HFFc6 (cell line): ENCODE data around the gene CPNE4. TPM values are rescaled to one million over a fixed set of nuclear protein-coding genes. Genes with fewer than 3 reads are reported as not detected.

Experiments
- DNase-seq: peaks from one replicate; pipeline ENCODE4 v3.0.0-alpha.2; 2018
- H3K27ac Mint-ChIP-seq: 2 replicates; pipeline ENCODE4 v1.8.0; 2020; ENCODE audit warnings: mild to moderate bottlenecking, mixed read lengths
- H3K27me3 Mint-ChIP-seq: 2 replicates; pipeline ENCODE4 v1.8.0; 2021; ENCODE audit warnings: mild to moderate bottlenecking, moderate library complexity, mixed read lengths; ENCODE audit not compliant: insufficient read depth
- H3K36me3 Mint-ChIP-seq: 2 replicates; pipeline ENCODE4 v1.8.0; 2021; ENCODE audit warnings: low read depth, mixed read lengths
- H3K4me1 Mint-ChIP-seq: 2 replicates; pipeline ENCODE4 v1.8.0; 2020; ENCODE audit warnings: low read depth, mixed read lengths
- H3K4me3 Mint-ChIP-seq: 2 replicates; pipeline ENCODE4 v1.8.0; 2020; ENCODE audit warnings: mild to moderate bottlenecking, moderate library complexity, mixed read lengths
- H3K9me3 Mint-ChIP-seq: 2 replicates; pipeline ENCODE4 v1.8.0; 2020; ENCODE audit warnings: mild to moderate bottlenecking, mixed read lengths
- total RNA-seq, 6 experiments: library from RNA; stranded (reverse); fragmentation: NEBNext Ultra II Directional; extraction: Animal tissue kit (Norgen Biotek cat#: 25700); gene quantifications; 2 replicates in 1 of 6; 3 replicates in 5 of 6; pipeline ENCODE4 v1.2.3, GENCODE V29; 2021
- TF ChIP-seq, protein P1 (sequence below): fragments of 200-600 bp; sonication (generic); IDR thresholded peaks from 2 replicates; pipeline ENCODE4 v1.5.0; 2021; ENCODE audit warnings: antibody characterized with exemption, mild to moderate bottlenecking

Gene CPNE4
- total RNA-seq, 6 experiments from 2014 or later, result not detected

- H3K9me3 Mint-ChIP-seq, result no peaks in the 10 kb centered on the region
Observed at GRCh38 chr3:131849616-131850015, 185.2 kb downstream of the CPNE4 start.

DNA sequence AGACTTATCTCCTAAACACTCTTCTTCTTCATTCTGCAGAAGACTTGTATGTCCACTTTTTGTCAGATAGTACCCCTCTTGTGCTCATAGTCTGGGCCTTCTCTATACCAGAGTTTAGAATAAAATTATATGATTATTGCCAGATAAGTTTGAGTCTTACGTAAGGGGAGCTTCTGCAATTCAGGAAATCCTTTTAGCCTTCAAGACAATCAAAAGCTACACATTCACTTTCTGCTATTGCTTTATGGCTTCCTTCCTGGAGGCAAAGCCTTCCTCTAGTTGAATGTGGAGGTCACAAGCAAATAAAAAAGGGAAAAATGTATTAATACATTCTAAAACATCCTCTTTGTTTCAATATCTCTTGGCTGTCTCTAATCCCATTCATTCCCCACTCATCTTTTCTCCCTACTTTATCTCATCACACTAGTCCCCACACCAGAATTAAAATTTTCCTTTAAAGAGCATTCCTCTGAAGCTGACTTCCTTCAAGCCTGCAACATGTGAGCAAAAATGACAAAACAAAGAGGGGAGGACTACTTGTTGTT, 186.8 kb downstream of the CPNE4 start:
- H3K27ac Mint-ChIP-seq, result no peak overlapping the region
- H3K36me3 Mint-ChIP-seq, result no peaks in the 10 kb centered on the region
- TF ChIP-seq, protein P1, sequence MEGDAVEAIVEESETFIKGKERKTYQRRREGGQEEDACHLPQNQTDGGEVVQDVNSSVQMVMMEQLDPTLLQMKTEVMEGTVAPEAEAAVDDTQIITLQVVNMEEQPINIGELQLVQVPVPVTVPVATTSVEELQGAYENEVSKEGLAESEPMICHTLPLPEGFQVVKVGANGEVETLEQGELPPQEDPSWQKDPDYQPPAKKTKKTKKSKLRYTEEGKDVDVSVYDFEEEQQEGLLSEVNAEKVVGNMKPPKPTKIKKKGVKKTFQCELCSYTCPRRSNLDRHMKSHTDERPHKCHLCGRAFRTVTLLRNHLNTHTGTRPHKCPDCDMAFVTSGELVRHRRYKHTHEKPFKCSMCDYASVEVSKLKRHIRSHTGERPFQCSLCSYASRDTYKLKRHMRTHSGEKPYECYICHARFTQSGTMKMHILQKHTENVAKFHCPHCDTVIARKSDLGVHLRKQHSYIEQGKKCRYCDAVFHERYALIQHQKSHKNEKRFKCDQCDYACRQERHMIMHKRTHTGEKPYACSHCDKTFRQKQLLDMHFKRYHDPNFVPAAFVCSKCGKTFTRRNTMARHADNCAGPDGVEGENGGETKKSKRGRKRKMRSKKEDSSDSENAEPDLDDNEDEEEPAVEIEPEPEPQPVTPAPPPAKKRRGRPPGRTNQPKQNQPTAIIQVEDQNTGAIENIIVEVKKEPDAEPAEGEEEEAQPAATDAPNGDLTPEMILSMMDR, result no peak
- H3K27me3 Mint-ChIP-seq, result no peaks in the 10 kb centered on the region; the same call in 1 of the 2 replicates
- H3K4me1 Mint-ChIP-seq, result no peaks in the 10 kb centered on the region
- no peak overlapping the region for H3K4me3 Mint-ChIP-seq
- no peaks in the 10 kb centered on the region for H3K9me3 Mint-ChIP-seq
- no peak for DNase-seq

More at GRCh38 chr3:131849616-131850015, 185.2 kb downstream of the CPNE4 start:
- H3K4me1 Mint-ChIP-seq, result no peaks in the 10 kb centered on the region
- no peak overlapping the region for H3K4me3 Mint-ChIP-seq
- H3K27ac Mint-ChIP-seq, result no peak overlapping the region
- no peaks in the 10 kb centered on the region for H3K36me3 Mint-ChIP-seq
- TF ChIP-seq, protein P1, result no peak
- DNase-seq, result no peak
- H3K27me3 Mint-ChIP-seq, result no peaks in the 10 kb centered on the region; the same call in 1 of the 2 replicates

- no peak for DNase-seq
- H3K36me3 Mint-ChIP-seq, result no peaks in the 10 kb centered on the region
- no peak overlapping the region for H3K27ac Mint-ChIP-seq
- H3K27me3 Mint-ChIP-seq, result no peaks in the 10 kb centered on the region; the same call in 1 of the 2 replicates
- H3K4me3 Mint-ChIP-seq, result no peak overlapping the region
- TF ChIP-seq, protein P1, result no peak
- H3K9me3 Mint-ChIP-seq, result no peaks in the 10 kb centered on the region; the same call in 1 of the 2 replicates
- H3K4me1 Mint-ChIP-seq, result no peaks in the 10 kb centered on the region
Observed at GRCh38 chr3:131846296-131846924, 188.4 kb downstream of the CPNE4 start.

DNA sequence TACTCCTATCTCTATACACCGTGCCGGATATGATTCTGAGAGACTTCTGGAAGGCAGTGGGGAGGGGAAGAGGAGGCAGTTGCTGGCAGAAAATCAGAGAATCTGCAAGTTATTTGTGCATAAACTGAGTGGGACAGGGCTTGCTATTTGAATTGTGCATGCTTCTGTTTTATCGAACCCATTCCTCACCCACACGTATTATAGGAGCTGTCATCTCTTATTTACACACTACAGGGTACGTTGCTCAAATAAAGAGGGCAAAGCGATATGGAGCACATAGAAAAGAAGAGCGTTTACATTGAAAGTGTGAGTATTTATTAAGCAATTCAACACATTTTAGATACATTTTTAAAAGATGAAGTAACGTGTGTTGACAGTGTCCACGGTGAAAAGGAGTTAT, 191.6 kb downstream of the CPNE4 start:
- Mint-ChIP-seq H3K27me3 (no peaks in the 10 kb centered on the region; the same call in 1 of the 2 replicates), H3K36me3 (no peaks in the 10 kb centered on the region), H3K27ac (no peak overlapping the region), H3K4me3 (no peak overlapping the region), H3K4me1 (no peaks in the 10 kb centered on the region; the same call in 1 of the 2 replicates), H3K9me3 (no peaks in the 10 kb centered on the region; the same call in 1 of the 2 replicates)
- TF ChIP-seq, protein P1, result no peak
- DNase-seq, result no peak

DNA sequence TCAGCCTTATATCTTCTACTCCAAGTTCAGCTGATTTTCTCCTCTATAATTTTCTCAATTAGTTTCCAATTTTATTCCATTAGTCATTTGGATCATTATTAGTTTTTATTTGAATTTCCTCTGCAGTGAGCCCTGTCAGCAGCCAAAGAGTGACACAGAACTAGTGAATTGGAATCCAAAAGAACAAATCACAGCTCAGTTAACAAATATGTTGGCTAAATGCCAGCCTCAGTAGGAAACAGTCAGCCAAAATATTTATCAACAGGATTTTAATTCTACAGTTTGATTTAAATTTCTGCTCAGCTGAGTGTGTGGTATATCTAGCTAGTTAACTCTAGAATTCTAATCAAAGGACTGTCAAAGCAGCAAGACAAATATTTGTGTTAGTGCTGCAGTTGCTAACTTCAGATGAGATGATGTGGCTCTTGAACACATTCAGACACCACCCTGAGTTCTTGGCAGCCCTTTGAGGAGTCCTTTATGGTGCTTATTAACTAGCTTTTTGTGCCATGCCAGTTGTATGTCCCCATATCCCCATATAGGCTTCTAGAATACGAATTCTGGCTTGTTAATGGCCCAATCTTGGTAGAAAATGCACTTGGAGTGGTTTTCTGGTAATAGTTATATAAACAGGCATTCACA, 194.5 kb downstream of the CPNE4 start:
- H3K4me1 Mint-ChIP-seq, result no peaks in the 10 kb centered on the region; the same call in 1 of the 2 replicates
- no peaks in the 10 kb centered on the region for H3K27me3 Mint-ChIP-seq
- no peaks in the 10 kb centered on the region; the same call in 1 of the 2 replicates for H3K9me3 Mint-ChIP-seq
- no peaks in the 10 kb centered on the region for H3K36me3 Mint-ChIP-seq
- TF ChIP-seq, protein P1, result no peak
- H3K4me3 Mint-ChIP-seq, result no peak overlapping the region
- peak; percentile 3 for DNase-seq
- no peak overlapping the region for H3K27ac Mint-ChIP-seq
